Measurements from ENCODE around the gene ZNF780A.
"Not testable (repeated sequence)": the region's sequence is repeated elsewhere in the genome, so short reads cannot be mapped to it uniquely, and the experiment has no call there.

The ZNF780A gene

DNA sequence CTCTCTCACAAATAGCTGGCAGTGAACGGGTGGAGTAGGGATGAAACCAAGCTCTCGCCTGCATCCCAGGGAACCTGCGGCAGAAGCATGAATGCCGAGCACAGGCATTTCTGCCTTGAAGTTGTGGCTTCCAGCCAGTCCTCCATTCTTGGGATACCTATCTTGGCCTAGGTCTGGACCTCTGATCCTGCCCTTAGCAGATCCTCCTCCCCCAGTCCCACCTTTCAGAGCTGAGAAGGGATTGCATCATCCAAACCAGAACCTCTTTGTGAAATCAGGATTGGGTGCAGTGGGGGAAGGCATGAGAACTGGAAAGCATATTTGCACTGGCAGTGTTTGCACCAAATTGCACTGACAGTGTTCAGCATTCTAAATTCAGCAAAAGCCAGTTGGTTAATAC is 5.8 kb downstream of the ZNF780A start:
- DNase-seq (ENCODE audit: low read depth, low spot score), result no peak

- no peak for DNase-seq (ENCODE audit: low read depth, low spot score)
Observed at GRCh38 chr19:40081411-40081810, 9.3 kb downstream of the ZNF780A start.

DNA sequence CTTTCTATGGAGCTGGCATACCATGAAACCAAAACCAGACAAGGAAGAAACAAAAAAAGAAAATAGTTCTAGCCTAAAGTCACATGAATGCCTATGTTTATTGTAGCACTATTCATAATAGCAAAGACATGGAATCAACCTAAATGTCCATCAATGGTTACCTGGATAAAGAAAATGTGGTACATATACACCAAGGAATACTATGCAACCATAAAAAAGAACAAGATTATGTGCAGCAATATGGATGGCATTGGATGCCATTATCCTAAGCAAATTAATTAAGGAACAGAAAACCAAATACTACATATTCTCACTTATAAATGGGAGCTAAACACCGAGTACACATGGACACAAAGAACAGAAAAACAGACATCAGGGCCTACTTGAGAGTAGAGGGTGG is 10.5 kb downstream of the ZNF780A start:
- DNase-seq (ENCODE audit: low read depth, low spot score), result no peak

GRCh38 chr19:40078377-40078776 is 12.4 kb downstream of the ZNF780A start:
- DNase-seq (ENCODE audit: low read depth, low spot score), result no peak

- DNase-seq (ENCODE audit: low read depth, low spot score), result no peak
Observed at GRCh38 chr19:40070058-40070457, 20.7 kb downstream of the ZNF780A start.

DNA sequence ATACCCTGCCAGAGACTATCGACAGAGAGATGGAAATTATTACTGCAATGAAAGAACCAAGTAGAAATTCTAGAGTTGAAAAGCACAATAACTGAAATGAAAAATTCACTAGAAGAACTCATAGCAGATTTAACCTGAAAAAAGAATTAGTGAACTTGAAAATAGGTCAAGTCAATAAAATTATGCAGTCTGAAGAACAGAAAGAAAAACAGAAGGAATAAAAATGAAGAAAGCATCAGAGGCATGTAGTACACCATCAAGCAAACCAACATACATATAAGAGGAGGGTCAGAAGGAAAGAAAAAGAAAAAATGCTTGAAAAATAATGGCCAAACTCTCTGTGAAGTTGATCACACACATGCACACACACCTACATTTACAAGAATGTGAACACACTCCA is 31.1 kb downstream of the ZNF780A start:
- no peak for DNase-seq (ENCODE audit: low read depth, low spot score)

- DNase-seq (ENCODE audit: low read depth, low spot score), result no peak
Observed at GRCh38 chr19:40057166-40057565, 33.6 kb downstream of the ZNF780A start.

DNA sequence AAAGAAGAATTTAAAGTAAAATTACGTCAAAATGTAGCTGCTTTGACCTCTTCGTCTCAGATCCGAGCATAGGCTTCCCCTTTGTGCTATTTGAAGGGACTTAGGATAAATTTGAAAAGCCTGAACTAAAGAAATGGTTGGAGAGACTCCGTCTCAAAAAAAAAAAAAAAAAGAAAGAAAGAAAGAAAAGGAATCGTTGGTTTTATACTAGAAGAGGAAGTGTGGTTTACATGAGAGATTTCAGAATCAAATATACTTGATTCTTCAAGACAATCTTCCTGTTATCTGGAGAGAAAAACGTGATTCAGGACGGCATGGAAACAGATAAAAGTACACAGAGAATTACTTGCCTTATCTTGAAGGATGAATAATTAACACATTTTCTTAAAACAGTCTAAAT is 34.2 kb downstream of the ZNF780A start:
- DNase-seq (ENCODE audit: low read depth, low spot score), result no peak

DNA sequence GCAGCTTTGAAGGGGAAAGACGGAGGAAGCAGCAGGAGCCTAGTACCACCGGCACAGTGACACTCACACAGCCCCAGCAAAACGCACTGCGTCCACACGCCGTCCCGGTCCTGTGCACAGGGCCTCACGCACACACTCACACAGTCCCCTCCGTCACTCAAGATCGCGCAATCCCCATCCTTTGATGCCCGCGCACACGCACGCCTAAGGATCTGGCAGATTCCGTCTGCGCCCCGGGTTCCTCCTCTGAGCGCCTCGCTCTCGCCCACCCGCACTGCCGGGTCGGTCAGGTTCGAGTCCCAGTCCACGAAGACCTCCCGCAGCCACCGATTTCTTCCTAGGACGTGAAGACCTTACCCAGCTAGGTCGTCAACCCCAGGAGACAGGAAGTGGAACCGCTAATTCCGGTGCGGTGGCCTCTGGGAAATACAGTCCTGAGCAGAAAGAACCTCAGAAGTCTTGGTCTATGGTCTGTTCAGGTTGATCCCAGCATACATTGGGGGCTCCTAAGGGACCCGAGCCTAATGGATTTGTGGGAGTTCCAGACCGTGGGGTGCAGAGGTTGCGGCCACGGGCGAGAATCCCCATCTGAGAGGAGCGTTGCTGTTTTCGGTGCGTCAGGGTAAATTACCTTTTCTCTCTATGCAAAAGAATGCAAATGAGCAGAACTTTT is 34.8 kb downstream of the ZNF780A start, which contains the start of gene ZNF780B:
TSS of gene ZNF780B (minus strand) at position 400 of the 673 bp plus-strand sequence. CDS start 5,899 bp downstream, outside the sequence.
- DNase-seq (ENCODE audit: low read depth, low spot score), result peak; percentile 75

DNA sequence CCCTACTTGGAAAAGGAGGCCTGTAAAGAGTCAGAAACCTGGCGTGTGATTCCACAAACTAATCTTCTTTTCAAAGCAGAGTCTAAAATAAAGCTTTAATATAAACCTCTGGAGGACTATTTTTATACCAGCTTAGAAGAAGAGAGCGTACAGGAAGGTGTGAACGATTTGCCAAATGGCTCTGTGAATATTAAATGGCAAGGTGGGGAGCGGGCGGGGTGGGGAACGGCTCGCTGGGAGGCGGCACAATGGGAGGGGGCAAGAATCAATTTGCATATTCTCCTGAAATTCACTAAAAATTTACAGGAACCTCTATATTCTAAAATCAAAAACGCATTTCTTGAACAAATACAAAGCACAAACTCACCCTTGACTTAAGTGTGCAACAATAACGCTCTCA is 35.7 kb downstream of the ZNF780A start:
- DNase-seq (ENCODE audit: low read depth, low spot score), result no peak

GRCh38 chr19:40054632-40055031 is 36.1 kb downstream of the ZNF780A start:
- DNase-seq (ENCODE audit: low read depth, low spot score), result no peak

GRCh38 chr19:40053491-40053890 is 37.3 kb downstream of the ZNF780A start:
- no peak for DNase-seq (ENCODE audit: low read depth, low spot score)

GRCh38 chr19:40041718-40042117 is 49.0 kb downstream of the ZNF780A start:
- DNase-seq (ENCODE audit: low read depth, low spot score), result not testable (repeated sequence)

DNA sequence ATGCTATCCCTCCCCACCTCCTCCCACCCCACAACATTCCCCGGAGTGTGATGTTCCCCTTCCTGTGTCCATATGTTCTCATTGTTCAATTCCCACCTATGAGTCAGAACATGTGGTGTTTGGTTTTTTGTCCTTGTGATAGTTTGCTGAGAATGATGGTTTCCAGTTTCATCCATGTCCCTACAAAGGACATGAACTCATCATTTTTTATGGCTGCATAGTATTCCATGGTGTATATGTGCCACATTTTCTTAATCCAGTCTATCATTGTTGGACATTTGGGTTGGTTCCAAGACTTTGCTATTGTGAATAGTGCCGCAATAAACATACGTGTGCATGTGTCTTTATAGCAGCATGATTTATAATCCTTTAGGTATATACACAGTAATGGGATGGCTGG is 52.7 kb downstream of the ZNF780A start:
- not testable (repeated sequence) for DNase-seq (ENCODE audit: low read depth, low spot score)

GRCh38 chr19:40035996-40036395 is 54.7 kb downstream of the ZNF780A start:
- DNase-seq (ENCODE audit: low read depth, low spot score), result peak; percentile 2

GRCh38 chr19:40033989-40034560 is 56.7 kb downstream of the ZNF780A start:
- DNase-seq (ENCODE audit: low read depth, low spot score), result no peak

DNA sequence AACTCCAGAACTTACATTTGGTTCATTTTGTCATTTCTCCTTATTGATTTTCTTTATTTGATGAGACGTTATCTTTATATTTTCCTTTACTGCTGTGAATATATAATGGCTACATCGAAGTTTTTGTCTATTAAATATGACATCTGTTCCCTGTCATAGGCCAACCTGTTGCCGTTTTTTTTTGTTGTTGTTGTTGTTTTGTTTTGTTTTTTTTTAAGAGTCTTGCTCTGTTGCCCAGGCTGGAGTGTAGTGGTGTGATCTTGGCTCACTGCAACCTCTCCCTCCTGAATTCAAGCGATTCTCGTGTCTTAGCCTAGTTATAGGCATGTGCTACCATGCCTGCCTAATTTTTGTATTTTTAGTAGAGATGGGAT is 64.2 kb downstream of the ZNF780A start:
- no peak for DNase-seq (ENCODE audit: low read depth, low spot score)

DNA sequence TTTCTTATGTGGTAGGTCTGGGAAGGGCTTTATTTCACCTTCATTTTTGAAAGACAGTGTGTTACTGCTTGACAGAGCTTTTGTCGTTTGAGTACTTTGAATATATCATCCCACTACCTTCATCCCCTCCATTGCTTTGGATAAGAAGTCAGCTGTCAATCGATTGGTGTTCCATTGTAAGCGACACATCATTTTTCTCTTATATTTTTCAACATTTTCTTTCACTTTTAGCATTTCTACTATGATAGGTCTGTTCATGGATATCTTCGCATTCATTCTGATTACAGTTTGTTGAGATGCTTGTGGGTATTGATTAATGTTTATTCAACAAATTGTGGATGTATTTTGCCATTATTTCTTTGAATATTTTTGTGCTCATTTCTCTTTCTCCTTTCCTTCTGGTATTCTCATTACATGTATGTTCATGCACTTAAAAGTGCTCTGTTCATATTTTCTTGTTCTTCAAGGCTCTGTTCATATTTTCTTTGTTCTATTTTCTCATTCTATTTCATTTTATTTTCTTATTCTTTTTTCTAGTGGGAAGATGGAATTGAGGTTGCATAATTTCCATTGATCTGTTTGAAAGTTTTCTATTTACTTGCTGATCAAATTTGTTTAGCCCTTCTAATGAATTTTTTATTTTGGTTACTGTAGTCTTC is 64.7 kb downstream of the ZNF780A start:
- no peak for DNase-seq (ENCODE audit: low read depth, low spot score)

GRCh38 chr19:40023969-40024368 is 66.8 kb downstream of the ZNF780A start:
- no peak for DNase-seq (ENCODE audit: low read depth, low spot score)
